Measurements from ENCODE around the gene SSR1. TPM values are rescaled to one million over a fixed set of nuclear protein-coding genes. Genes with fewer than 3 reads are reported as not detected.
A peak's percentile ranks its signal among the peaks of the same experiment; 100 is the strongest.
"Not testable (repeated sequence)": the region's sequence is repeated elsewhere in the genome, so short reads cannot be mapped to it uniquely, and the experiment has no call there.

SSR1 gene
- total RNA-seq, 1 donor from 2014 or later, result 203 TPM

DNA sequence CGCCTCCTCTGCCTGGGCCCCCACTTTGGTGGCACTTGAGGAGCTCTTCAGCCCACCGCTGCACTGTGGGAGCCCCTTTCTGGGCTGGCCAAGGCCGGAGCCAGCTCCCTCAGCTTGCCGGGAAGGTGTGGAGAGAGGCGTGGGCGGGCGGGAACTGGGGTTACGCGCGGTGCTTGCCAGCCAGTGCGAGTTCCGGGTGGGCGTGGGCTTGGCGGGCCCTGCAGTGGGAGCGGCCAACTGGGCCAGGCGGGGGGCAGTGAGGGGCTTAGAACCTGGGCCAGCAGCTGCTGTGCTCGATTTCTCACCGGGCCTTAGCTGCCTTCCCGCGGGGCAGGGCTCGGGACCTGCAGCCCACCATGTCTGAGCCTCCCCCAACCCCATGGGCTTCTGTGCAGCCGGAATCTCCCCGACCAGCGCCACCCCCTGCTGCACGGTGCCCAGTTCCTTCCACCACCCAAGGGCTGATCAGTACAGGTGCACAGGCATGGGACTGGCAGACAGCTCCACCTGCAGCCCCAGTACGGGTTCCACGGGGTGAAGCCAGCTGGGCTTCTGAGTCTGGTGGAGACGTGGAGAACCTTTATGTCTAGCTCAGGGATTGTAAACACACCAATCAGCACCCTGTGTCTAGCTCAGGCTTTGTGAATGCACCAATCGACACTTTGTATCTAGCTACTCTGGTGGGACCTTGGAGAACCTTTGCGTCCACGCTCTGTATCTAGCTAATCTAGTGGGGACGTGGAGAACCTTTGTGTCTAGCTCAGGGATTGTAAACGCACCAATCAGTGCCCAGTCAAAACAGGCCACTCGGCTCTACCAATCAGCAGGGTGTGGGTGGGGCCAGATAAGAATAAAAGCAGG lies 2.3 kb upstream of the SSR1 start:
- H3K36me3 Mint-ChIP-seq (ENCODE audit: low read depth), result peaks cover 20% of the 10 kb centered on the region
- DNase-seq (ENCODE audit: low spot score); intact Hi-C loops (cut with micrococcal nuclease); H3K9me3 Mint-ChIP-seq; H3K4me3 Mint-ChIP-seq (ENCODE audit: low read depth); H3K27me3 Mint-ChIP-seq (ENCODE audit: low read depth); H3K27ac Mint-ChIP-seq: not testable (repeated sequence)
- H3K4me1 Mint-ChIP-seq (ENCODE audit: low read depth), result peaks cover 12% of the 10 kb centered on the region

DNA sequence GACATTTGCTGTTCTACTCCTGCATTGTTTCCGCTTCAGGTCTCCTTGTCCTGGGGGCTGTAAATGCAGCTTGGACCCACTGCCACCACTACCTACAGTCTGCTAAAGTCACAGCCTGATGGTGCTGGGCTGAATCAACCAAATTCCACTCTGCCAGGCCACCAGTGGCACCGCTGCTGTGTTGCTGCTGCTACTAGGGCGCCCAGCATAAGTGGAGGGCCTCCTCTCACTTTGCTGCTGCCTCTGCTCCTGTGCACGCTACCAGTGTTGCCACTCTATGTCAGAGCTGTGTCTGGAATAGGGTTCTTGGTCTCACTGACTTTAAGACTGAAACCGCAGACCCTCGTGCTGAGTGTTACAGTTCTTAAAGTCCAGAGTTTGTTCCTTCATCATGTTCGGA lies 1.4 kb upstream of the SSR1 start:
- H3K4me1 Mint-ChIP-seq (ENCODE audit: low read depth), result peaks cover 16% of the 10 kb centered on the region
- DNase-seq (ENCODE audit: low spot score), result no peak
- H3K27ac Mint-ChIP-seq, result peak overlapping the region; percentile 62
- H3K4me3 Mint-ChIP-seq (ENCODE audit: low read depth), result no peak overlapping the region
- H3K36me3 Mint-ChIP-seq (ENCODE audit: low read depth), result peaks cover 29% of the 10 kb centered on the region
- no peaks in the 10 kb centered on the region for H3K27me3 Mint-ChIP-seq (ENCODE audit: low read depth)
- H3K9me3 Mint-ChIP-seq, result peaks cover 9% of the 10 kb centered on the region
- intact Hi-C loops (cut with micrococcal nuclease), result loop anchor here (5.0 kb wide), 1 partner anchor 1123 kb away; the partner anchor contains the start of gene SLC35B3

DNA sequence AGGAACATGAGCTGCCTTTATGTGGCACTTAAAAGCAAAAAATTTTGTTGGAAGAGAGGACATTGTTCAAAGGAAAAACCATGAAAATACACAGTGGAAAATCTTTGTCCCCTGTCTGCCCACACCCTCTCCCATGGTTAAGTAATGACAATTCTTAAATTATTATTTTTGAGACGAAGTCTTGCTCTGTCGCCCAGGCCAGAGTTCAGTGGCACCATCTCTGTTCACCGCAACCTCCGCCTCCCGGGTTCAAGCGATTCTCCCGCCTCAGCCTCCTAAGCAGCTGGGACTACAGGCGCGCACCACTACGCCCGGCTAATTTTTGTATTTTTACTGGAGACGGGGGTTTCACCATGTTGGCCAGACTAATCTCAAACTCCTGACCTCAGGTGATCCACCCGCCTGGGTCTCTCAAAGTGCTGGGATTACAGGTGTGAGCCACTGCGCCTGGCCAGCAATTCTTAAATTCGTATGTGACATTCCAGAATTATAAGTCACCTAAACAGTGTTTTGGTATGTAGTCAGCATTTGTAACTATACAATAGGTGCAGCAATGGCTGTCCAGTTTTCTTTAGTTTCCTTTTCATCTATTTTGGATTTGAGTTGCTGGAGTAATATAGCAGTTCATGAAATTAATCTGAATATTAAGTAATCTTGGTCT lies 636 bp upstream of the SSR1 start:
- Mint-ChIP-seq H3K4me1 (ENCODE audit: low read depth) (peaks cover 22% of the 10 kb centered on the region), H3K9me3 (peaks cover 10% of the 10 kb centered on the region), H3K27me3 (ENCODE audit: low read depth) (no peaks in the 10 kb centered on the region), H3K36me3 (ENCODE audit: low read depth) (peaks cover 37% of the 10 kb centered on the region), H3K4me3 (ENCODE audit: low read depth) (peak overlapping the region; percentile 100), H3K27ac (peak overlapping the region; percentile 93)
- intact Hi-C loops (cut with micrococcal nuclease), result loop anchor here (1.0 to 5.0 kb wide), 4 partner anchors 76 to 1124 kb away; partner anchors contain the start of genes BLOC1S5, CAGE1, RIOK1 and SLC35B3
- DNase-seq (ENCODE audit: low spot score), result no peak

DNA sequence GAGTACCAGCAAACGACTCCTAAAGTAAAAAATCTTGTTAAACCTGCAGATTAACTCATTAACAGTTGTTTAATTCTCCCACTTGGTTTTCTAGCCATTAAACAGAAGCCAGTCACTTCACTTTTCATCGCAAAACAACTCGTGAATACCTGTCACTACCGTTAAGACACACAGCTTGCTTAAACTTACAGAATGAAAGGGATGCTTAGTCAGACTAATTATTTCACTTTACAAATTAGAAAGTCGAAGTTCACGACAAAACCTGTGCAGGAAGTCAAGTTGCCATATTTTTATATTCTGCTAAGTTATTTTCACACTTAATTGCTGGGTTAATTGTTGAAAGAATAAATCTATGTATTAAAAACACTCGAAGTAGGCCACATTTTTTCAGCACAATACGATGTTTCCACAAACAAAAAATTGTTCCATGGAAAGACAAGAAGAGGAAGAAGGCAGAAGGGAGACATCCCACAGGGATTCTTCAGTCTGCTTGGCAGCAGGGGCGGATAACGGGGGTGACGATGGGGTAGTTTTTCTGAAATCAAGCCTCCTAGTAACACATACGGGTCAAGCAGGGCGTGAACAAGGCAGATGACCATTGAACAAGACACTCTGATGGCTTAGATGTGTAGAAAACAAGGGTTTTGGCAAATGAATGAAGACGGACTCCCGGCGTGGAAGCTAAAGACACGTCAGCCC lies 933 bp downstream of the SSR1 start:
- Mint-ChIP-seq H3K27ac (peak overlapping the region; percentile 99), H3K4me3 (ENCODE audit: low read depth) (peak overlapping the region; percentile 100), H3K9me3 (peaks cover 10% of the 10 kb centered on the region), H3K4me1 (ENCODE audit: low read depth) (peaks cover 32% of the 10 kb centered on the region), H3K36me3 (ENCODE audit: low read depth) (peaks cover 51% of the 10 kb centered on the region), H3K27me3 (ENCODE audit: low read depth) (no peaks in the 10 kb centered on the region)
- intact Hi-C loops (cut with micrococcal nuclease), result loop anchor here (2.0 to 5.0 kb wide), 2 partner anchors 753 to 1125 kb away; partner anchors contain the start of genes BLOC1S5 and SLC35B3
- DNase-seq (ENCODE audit: low spot score), result peak; percentile 38

DNA sequence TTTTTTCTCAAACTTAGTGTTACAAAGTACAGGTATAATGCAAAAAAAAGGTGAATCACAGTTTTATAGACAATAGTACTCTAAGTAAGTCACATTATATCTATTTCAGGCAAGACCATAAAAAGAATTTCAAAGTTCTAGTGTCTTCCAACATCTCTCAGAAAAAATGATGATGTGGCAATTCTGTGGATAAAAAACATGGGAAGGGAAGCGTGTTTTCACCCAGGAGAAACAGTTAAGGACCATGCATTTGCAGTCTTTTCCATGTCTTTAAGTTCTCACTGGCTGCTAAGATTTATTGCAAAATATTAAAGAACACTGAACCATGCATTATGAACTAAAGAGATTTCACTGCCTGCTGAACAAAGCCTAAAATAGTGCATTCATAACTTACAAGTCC lies 1.8 kb downstream of the SSR1 start:
- Mint-ChIP-seq H3K27me3 (ENCODE audit: low read depth) (no peaks in the 10 kb centered on the region), H3K27ac (peak overlapping the region; percentile 66), H3K4me1 (ENCODE audit: low read depth) (peaks cover 35% of the 10 kb centered on the region), H3K9me3 (peaks cover 10% of the 10 kb centered on the region), H3K4me3 (ENCODE audit: low read depth) (peak overlapping the region; percentile 78), H3K36me3 (ENCODE audit: low read depth) (peaks cover 58% of the 10 kb centered on the region)
- no peak for DNase-seq (ENCODE audit: low spot score)
- intact Hi-C loops (cut with micrococcal nuclease), result loop anchor here (5.0 kb wide), 1 partner anchor 1126 kb away; the partner anchor contains the start of gene SLC35B3

DNA sequence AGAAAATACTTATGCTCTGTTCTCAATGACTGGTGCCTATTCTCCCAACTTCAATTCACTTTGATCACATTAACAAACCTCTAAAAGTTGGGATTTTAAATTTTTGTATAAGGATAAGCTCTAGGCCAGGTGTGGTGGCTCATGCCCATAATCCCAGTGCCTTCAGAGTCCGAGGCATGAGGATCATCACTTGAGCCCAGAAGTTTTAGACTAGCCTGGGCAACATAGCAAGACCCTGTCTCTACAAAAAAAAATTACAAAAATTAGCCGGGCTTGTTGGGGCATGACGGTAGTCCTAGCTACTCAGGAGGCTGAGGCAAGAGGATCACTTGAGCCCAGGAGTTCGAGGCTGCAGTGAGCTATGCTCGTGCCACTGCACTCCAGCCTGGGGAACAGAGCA lies 3.9 kb downstream of the SSR1 start:
- Mint-ChIP-seq H3K9me3 (peaks cover 10% of the 10 kb centered on the region), H3K27me3 (ENCODE audit: low read depth) (no peaks in the 10 kb centered on the region), H3K4me1 (ENCODE audit: low read depth) (peaks cover 42% of the 10 kb centered on the region), H3K27ac (peak overlapping the region; percentile 66), H3K36me3 (ENCODE audit: low read depth) (peaks cover 77% of the 10 kb centered on the region), H3K4me3 (ENCODE audit: low read depth) (peak overlapping the region; percentile 13)
- intact Hi-C loops (cut with micrococcal nuclease), result no loop called here
- no peak for DNase-seq (ENCODE audit: low spot score)

DNA sequence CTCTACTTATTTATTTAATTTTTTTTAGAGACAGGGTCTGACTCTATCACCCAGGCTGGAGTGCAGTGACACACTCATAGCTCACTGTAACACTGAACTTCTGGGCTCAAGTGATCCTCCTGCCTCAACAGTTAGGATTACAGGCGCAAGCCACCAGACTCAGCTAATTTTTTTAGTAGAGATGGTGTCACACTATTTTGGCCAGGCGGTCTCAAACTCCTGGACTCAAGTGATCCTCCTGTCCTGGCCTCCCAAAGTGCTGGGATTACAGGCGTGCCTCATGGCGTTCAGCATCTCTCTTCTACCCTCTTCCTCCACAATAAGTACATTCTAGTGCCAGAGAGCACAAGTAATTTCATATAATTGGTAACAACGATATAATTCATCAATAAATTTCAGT lies 5.5 kb downstream of the SSR1 start:
- intact Hi-C loops (cut with micrococcal nuclease), result no loop called here
- H3K36me3 Mint-ChIP-seq (ENCODE audit: low read depth), result peaks cover 89% of the 10 kb centered on the region
- no peak for DNase-seq (ENCODE audit: low spot score)

DNA sequence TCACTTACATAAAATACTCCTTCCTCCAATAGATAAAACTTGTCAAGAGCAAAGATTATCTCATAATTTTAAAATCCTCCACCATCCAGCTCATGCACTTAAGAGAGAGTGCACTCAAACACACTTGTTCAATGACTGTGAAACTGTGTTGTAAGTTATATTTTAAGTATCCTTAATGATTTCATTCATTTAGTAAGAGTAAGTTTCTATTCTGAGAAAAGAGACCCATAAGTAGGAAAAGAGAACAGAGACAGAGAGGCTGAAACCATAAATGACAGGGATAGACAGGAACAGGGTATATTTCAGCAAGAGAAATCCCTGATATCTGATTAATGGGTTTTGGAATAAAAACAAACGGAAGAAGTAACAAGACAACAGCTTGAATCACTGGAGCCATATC lies 8.2 kb downstream of the SSR1 start:
- H3K27me3 Mint-ChIP-seq (ENCODE audit: low read depth), result no peaks in the 10 kb centered on the region

More for the DNA sequence above, 5.5 kb downstream of the SSR1 start:
- peaks cover 10% of the 10 kb centered on the region for H3K9me3 Mint-ChIP-seq
- H3K4me1 Mint-ChIP-seq (ENCODE audit: low read depth), result peaks cover 41% of the 10 kb centered on the region
- no peak overlapping the region for H3K4me3 Mint-ChIP-seq (ENCODE audit: low read depth)
- H3K27me3 Mint-ChIP-seq (ENCODE audit: low read depth), result no peaks in the 10 kb centered on the region
- peak overlapping the region; percentile 29 for H3K27ac Mint-ChIP-seq

DNA sequence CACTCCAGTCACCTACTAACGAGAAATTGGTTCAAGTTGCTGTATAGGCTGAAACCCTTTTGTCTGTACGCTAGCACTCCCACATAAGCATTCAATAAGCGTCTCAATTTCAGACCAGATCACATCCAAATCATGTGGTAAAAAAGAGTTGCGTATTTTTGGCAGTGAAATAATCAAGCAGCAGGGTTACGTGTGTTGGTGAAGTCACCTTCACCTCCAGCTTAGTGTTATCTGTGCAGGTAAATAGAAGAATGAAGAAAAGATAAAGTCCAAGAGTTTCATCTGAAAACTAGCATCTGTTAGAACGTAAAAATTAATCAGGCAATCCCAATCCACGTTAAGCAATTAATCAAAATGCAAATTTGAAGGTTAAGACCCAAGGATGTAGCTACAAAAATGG lies 11.3 kb downstream of the SSR1 start:
- H3K4me3 Mint-ChIP-seq (ENCODE audit: low read depth), result no peak overlapping the region
- peaks cover 82% of the 10 kb centered on the region for H3K36me3 Mint-ChIP-seq (ENCODE audit: low read depth)
- H3K4me1 Mint-ChIP-seq (ENCODE audit: low read depth), result peaks cover 28% of the 10 kb centered on the region
- H3K27me3 Mint-ChIP-seq (ENCODE audit: low read depth), result no peaks in the 10 kb centered on the region
- H3K9me3 Mint-ChIP-seq, result no peaks in the 10 kb centered on the region
- no peak overlapping the region for H3K27ac Mint-ChIP-seq
- intact Hi-C loops (cut with micrococcal nuclease), result no loop called here
- DNase-seq (ENCODE audit: low spot score), result no peak

More for the DNA sequence above, 8.2 kb downstream of the SSR1 start:
- Mint-ChIP-seq H3K9me3 (peaks cover 5% of the 10 kb centered on the region), H3K4me3 (ENCODE audit: low read depth) (no peak overlapping the region), H3K27ac (peak overlapping the region; percentile 13), H3K4me1 (ENCODE audit: low read depth) (peaks cover 42% of the 10 kb centered on the region), H3K36me3 (ENCODE audit: low read depth) (peaks cover 90% of the 10 kb centered on the region)
- DNase-seq (ENCODE audit: low spot score), result no peak
- intact Hi-C loops (cut with micrococcal nuclease), result no loop called here

DNA sequence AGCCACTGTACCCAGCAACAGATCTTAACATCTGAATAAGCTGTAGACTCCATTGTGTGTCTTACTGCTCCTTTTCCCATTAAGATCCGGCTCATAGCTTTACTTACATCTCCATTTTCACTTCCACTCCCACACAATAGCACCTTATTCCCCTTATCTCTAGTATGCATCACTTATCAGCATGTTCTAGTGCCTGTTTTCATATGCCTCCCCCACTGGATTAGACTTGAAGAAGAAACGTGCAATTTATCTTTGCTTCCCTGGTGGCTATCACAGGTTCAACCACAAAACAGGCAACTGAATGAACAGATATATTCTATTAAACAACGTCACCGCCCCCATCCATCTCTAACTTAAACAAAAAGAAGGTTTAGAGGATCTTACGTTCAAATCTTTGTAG lies 12.1 kb downstream of the SSR1 start:
- Mint-ChIP-seq H3K4me3 (ENCODE audit: low read depth) (no peak overlapping the region), H3K36me3 (ENCODE audit: low read depth) (peaks cover 86% of the 10 kb centered on the region), H3K9me3 (no peaks in the 10 kb centered on the region), H3K4me1 (ENCODE audit: low read depth) (peaks cover 29% of the 10 kb centered on the region), H3K27me3 (ENCODE audit: low read depth) (no peaks in the 10 kb centered on the region), H3K27ac (no peak overlapping the region)
- DNase-seq (ENCODE audit: low spot score), result no peak
- intact Hi-C loops (cut with micrococcal nuclease), result no loop called here

DNA sequence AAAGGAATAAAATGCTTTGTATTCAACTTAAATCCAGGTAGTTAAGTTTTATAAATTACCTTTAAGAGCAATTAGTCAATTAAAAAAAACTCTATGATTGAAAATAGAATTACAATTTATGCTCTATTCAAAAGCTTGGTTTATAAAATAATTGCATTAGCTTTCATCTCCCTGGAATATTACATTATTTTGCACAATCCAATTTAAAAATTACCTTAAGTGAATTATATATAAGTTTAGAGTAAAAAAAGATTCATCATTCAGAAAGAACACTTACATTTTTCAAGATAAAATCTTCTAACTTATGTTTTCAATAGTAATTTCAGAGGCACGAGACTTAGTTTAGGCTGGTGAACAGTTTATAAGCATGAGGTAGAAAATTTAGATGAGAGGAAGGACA lies 14.9 kb downstream of the SSR1 start:
- DNase-seq (ENCODE audit: low spot score), result no peak
- Mint-ChIP-seq H3K36me3 (ENCODE audit: low read depth) (peaks cover 72% of the 10 kb centered on the region), H3K9me3 (no peaks in the 10 kb centered on the region), H3K4me3 (ENCODE audit: low read depth) (no peak overlapping the region), H3K27ac (no peak overlapping the region), H3K4me1 (ENCODE audit: low read depth) (peaks cover 21% of the 10 kb centered on the region), H3K27me3 (ENCODE audit: low read depth) (no peaks in the 10 kb centered on the region)
- intact Hi-C loops (cut with micrococcal nuclease), result no loop called here

DNA sequence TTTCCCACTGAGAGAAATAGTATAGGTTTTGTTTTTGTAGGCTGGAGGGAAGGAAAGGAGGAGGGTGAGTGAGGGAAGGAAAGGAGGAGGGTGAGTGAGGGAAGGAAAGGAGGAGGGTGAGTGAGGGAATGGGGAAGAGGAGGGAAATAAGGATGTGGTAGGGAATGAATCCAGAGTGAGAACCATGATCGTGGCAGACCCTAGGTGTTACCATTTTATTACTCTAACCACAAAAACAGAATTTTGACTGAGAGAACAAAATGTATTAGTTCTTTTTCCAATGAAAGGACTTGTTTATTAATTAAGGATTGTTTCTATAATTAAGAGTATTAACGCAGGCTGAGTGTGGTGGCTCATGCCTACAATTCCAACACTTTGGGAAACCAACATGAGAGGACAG lies 16.4 kb downstream of the SSR1 start:
- H3K4me3 Mint-ChIP-seq (ENCODE audit: low read depth), result no peak overlapping the region
- peak overlapping the region; percentile 28 for H3K27ac Mint-ChIP-seq
- peaks cover 18% of the 10 kb centered on the region for H3K4me1 Mint-ChIP-seq (ENCODE audit: low read depth)
- H3K36me3 Mint-ChIP-seq (ENCODE audit: low read depth), result peaks cover 74% of the 10 kb centered on the region
- H3K27me3 Mint-ChIP-seq (ENCODE audit: low read depth), result no peaks in the 10 kb centered on the region
- DNase-seq (ENCODE audit: low spot score), result no peak
- intact Hi-C loops (cut with micrococcal nuclease), result no loop called here
- H3K9me3 Mint-ChIP-seq, result no peaks in the 10 kb centered on the region

Measured in activated T-helper 2 cell treated with anti-CD3 and anti-CD28 coated beads, Interferon-gamma antibody, Interleukin-2, Interleukin-4, amounts not matched to agents 10 μg/mL and 5 μg/mL and 100 μg/mL, durations not matched to agents 14 hours and 24 hours and 36 hours (primary cell).